ENCODE data around the gene TAS2R41. TPM values are rescaled to one million over a fixed set of nuclear protein-coding genes. Genes with fewer than 3 reads are reported as not detected.

Gene TAS2R41
- total and polyA plus RNA-seq, 2 of the 4 experiments (the other 2 are of a cell fraction) = not detected

DNA sequence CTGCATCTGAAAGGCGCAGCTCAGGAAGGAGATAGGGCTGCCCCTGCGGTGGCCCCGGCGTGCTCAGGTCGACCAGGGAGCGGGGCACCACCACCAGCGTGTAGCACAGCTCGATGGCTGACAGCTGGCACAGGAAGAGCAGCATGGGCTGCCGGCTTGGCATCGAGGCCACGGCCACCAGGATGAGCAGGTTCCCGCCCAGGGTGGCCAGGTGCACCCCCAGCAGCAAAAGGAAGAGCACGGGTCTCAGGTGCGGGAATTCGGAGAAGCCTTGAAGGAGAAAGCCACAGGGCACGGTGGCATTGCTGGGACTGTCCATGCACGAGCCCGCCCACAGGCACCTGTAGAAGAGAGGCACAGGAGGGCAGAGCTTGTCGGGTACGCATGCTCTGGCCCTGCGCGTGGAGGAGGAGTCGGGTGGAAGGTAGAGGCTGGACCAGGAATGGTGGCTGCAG lies 33.9 kb downstream of the TAS2R41 start:
- CTCF ChIA-PET = no interaction called here
- dilution Hi-C loops (cut with HindIII; ENCODE audit: low sequenced_read_pairs, unreplicated experiment) (no loop called here), intact Hi-C loops (cut with micrococcal nuclease) (no loop called here), in situ Hi-C loops (cut with MboI; ENCODE audit: low sequenced_read_pairs) (no loop called here)
- peak overlapping the region; percentile 81 for H2AFZ ChIP-seq (replicated peaks; ENCODE audit: low read length, poor library complexity)
- TF ChIP-seq CEBPB (IDR thresholded peaks at IDR 0.05; ENCODE audit: low read depth, low read length) (no peak), MAZ (IDR thresholded peaks at IDR 0.05; ENCODE audit: borderline replicate concordance, low read depth, low read length) (no peak), MXI1 (IDR thresholded peaks at IDR 0.05; ENCODE audit: borderline replicate concordance, low read depth, low read length) (no peak), BHLHE40 (IDR thresholded peaks at IDR 0.05; ENCODE audit: low read depth, low read length) (no peak), RAD21 (IDR thresholded peaks at IDR 0.05; ENCODE audit: low read length) (no peak), USF2 (IDR thresholded peaks at IDR 0.05; ENCODE audit: low read depth, low read length) (no peak), POLR2A (IDR thresholded peaks at IDR 0.05; ENCODE audit: low read depth, low read length) (no peak), FOS (IDR thresholded peaks at IDR 0.05; ENCODE audit: low read depth, low read length) (no peak), RFX5 (IDR thresholded peaks at IDR 0.05; ENCODE audit: low read depth, low read length) (no peak), NFE2L2 (IDR thresholded peaks at IDR 0.05; ENCODE audit: low read depth, low read length) (no peak), CHD1 (IDR thresholded peaks at IDR 0.05; ENCODE audit: low read depth, low read length) (no peak), CTCF (conservative IDR thresholded peaks at IDR 0.05; ENCODE audit: low read depth, low read length) (no peak), MAFK (IDR thresholded peaks at IDR 0.05; ENCODE audit: low read depth, low read length) (no peak)
- TF ChIP-seq, protein P1, sequence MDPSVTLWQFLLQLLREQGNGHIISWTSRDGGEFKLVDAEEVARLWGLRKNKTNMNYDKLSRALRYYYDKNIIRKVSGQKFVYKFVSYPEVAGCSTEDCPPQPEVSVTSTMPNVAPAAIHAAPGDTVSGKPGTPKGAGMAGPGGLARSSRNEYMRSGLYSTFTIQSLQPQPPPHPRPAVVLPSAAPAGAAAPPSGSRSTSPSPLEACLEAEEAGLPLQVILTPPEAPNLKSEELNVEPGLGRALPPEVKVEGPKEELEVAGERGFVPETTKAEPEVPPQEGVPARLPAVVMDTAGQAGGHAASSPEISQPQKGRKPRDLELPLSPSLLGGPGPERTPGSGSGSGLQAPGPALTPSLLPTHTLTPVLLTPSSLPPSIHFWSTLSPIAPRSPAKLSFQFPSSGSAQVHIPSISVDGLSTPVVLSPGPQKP (IDR thresholded peaks at IDR 0.05; ENCODE audit: borderline replicate concordance, low read depth, low read length) = no peak
- no peaks in the 10 kb centered on the region for H3K9me1 ChIP-seq (ENCODE audit: insufficient read depth, low read length)
- H3K4ac ChIP-seq (ENCODE audit: low read depth, low read length) = no peak overlapping the region
- 80% methylated on average over 1 of the region's 23 CpGs; no CpG with 5 or more reads in 1 of the 2 experiments for WGBS, 2 experiments (ENCODE audit: extremely low coverage in 2 of 2, insufficient read length in 1 of 2)
- H4K8ac ChIP-seq (ENCODE audit: low read depth in 2 of 2, low read length in 2 of 2) = no peak overlapping the region
- peaks cover 4% of the 10 kb centered on the region; the same call in 1 of the 2 replicates for H3K4me1 ChIP-seq (ENCODE audit: control insufficient read depth, insufficient read depth, low read length)
- no peak overlapping the region for H3K18ac ChIP-seq (ENCODE audit: low read depth, low read length)
- H3K9ac ChIP-seq (ENCODE audit: low read depth, low read length) = no peak overlapping the region
- no TSS peak for BruUV-seq (replicated peaks)
- H2BK15ac ChIP-seq (ENCODE audit: low read depth, low read length) = no peak overlapping the region
- no peak overlapping the region for H4K5ac ChIP-seq (ENCODE audit: low read depth, low read length)
- H3K4me3 ChIP-seq (ENCODE audit: insufficient read depth, low read depth, low read length) = no peak overlapping the region
- ATAC-seq (ENCODE audit: low read depth) = no peak
- H3K4me2 ChIP-seq (ENCODE audit: low read depth, low read length) = no peak overlapping the region; the same call in 1 of the 2 replicates
- POLR2A ChIA-PET (ENCODE audit: unreplicated experiment) = no interaction called here
- H2BK20ac ChIP-seq (ENCODE audit: low read depth, low read length) = no peak overlapping the region
- no peaks in the 10 kb centered on the region for H3K36me3 ChIP-seq (ENCODE audit: control insufficient read depth, insufficient read depth, low read length)
- no peak overlapping the region for H4K91ac ChIP-seq (ENCODE audit: insufficient read depth, low read depth, low read length)
- no peak overlapping the region for H2AK9ac ChIP-seq (replicated peaks; ENCODE audit: low read depth, low read length, poor library complexity)
- no peaks in the 10 kb centered on the region for H3K9me3 ChIP-seq (ENCODE audit: control insufficient read depth, insufficient read depth, low read length)
- H3K14ac ChIP-seq (replicated peaks; ENCODE audit: low read depth, low read length) = no peak overlapping the region
- no peaks in the 10 kb centered on the region for H3K79me1 ChIP-seq (ENCODE audit: low read depth in 1 of 2, low read length in 2 of 2)
- H4K20me1 ChIP-seq (ENCODE audit: insufficient read depth, low read length) = no peaks in the 10 kb centered on the region
- no peak overlapping the region for H2BK120ac ChIP-seq (ENCODE audit: low read depth, low read length)
- no peak overlapping the region for H3K23ac ChIP-seq (ENCODE audit: low read depth, low read length)
- no peak for DNase-seq
- H2BK5ac ChIP-seq (ENCODE audit: low read depth, low read length, poor library complexity, severe bottlenecking) = no peak overlapping the region
- H3K27me3 ChIP-seq (ENCODE audit: control insufficient read depth, insufficient read depth, low read length) = peaks cover 6% of the 10 kb centered on the region; the same call in 1 of the 2 replicates
- H2AK5ac ChIP-seq (ENCODE audit: low read depth, low read length) = no peak overlapping the region
- H3K27ac ChIP-seq (ENCODE audit: insufficient read depth, low read length) = no peak overlapping the region
- H3K56ac ChIP-seq (ENCODE audit: extremely low read depth, insufficient read depth, low read length) = no peak overlapping the region

All from IMR-90 (cell line).